ENCODE results near the gene ARRB1.
"Not testable (repeated sequence)": the region's sequence is repeated elsewhere in the genome, so short reads cannot be mapped to it uniquely, and the experiment has no call there.

Gene ARRB1

GRCh38 chr11:75298191-75298975 lies 53.1 kb downstream of the ARRB1 start:
- DNase-seq: no peak

GRCh38 chr11:75293903-75294302 lies 57.6 kb downstream of the ARRB1 start:
- no peak for DNase-seq

GRCh38 chr11:75292943-75293342 lies 58.5 kb downstream of the ARRB1 start:
- no peak for DNase-seq

GRCh38 chr11:75291741-75292140 lies 59.7 kb downstream of the ARRB1 start:
- no peak for DNase-seq

GRCh38 chr11:75289919-75290318 lies 61.5 kb downstream of the ARRB1 start:
- no peak for DNase-seq

- DNase-seq: no peak
Observed at GRCh38 chr11:75289511-75289760, 62.0 kb downstream of the ARRB1 start.

- no peak for DNase-seq
Observed at GRCh38 chr11:75287579-75287978, 63.9 kb downstream of the ARRB1 start.

GRCh38 chr11:75286826-75287465 lies 64.5 kb downstream of the ARRB1 start:
- no peak for DNase-seq

- DNase-seq: no peak
Observed at GRCh38 chr11:75285776-75286360, 65.6 kb downstream of the ARRB1 start.

GRCh38 chr11:75283391-75283931 lies 68.0 kb downstream of the ARRB1 start:
- DNase-seq: no peak

- no peak for DNase-seq
Observed at GRCh38 chr11:75281469-75282095, 69.9 kb downstream of the ARRB1 start.

GRCh38 chr11:75280770-75281468 lies 70.5 kb downstream of the ARRB1 start:
- no peak for DNase-seq

GRCh38 chr11:75280227-75280701 lies 71.2 kb downstream of the ARRB1 start:
- DNase-seq: peak; percentile 59

- no peak for DNase-seq
Observed at GRCh38 chr11:75279273-75279672, 72.2 kb downstream of the ARRB1 start.

- DNase-seq: no peak
Observed at GRCh38 chr11:75277991-75278790, 73.3 kb downstream of the ARRB1 start.

GRCh38 chr11:75277211-75277805 lies 74.2 kb downstream of the ARRB1 start:
- no peak for DNase-seq

GRCh38 chr11:75276686-75277085 lies 74.8 kb downstream of the ARRB1 start:
- peak; percentile 83 for DNase-seq

GRCh38 chr11:75276186-75276585 lies 75.3 kb downstream of the ARRB1 start:
- DNase-seq: no peak

- DNase-seq: no peak
Observed at GRCh38 chr11:75275581-75275980, 75.9 kb downstream of the ARRB1 start.

GRCh38 chr11:75274716-75275115 lies 76.7 kb downstream of the ARRB1 start:
- DNase-seq: not testable (repeated sequence)
